ENCODE results near the gene GREM2.

GRCh38 chr1:240508201-240508600 lies 103.8 kb downstream of the GREM2 start:
- no peak for TF ChIP-seq EZH2 (IDR thresholded peaks at IDR 0.05; ENCODE audit: borderline replicate concordance, low read length)
- TF ChIP-seq, protein P1, sequence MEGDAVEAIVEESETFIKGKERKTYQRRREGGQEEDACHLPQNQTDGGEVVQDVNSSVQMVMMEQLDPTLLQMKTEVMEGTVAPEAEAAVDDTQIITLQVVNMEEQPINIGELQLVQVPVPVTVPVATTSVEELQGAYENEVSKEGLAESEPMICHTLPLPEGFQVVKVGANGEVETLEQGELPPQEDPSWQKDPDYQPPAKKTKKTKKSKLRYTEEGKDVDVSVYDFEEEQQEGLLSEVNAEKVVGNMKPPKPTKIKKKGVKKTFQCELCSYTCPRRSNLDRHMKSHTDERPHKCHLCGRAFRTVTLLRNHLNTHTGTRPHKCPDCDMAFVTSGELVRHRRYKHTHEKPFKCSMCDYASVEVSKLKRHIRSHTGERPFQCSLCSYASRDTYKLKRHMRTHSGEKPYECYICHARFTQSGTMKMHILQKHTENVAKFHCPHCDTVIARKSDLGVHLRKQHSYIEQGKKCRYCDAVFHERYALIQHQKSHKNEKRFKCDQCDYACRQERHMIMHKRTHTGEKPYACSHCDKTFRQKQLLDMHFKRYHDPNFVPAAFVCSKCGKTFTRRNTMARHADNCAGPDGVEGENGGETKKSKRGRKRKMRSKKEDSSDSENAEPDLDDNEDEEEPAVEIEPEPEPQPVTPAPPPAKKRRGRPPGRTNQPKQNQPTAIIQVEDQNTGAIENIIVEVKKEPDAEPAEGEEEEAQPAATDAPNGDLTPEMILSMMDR (conservative IDR thresholded peaks at IDR 0.05 in 1 of 2, IDR thresholded peaks at IDR 0.05 in 1 of 2; ENCODE audit: extremely low read depth in 1 of 2, insufficient read depth in 1 of 2, low read depth in 1 of 2, low read length in 2 of 2): no peak

Measured in mammary epithelial cell (primary cell).